Spleen (tissue), 7 donors: ENCODE data around the gene RABAC1.

ENCODE experiments used
- POLR2AphosphoS5 ChIP-seq, 3 donors: sonication (generic); formaldehyde crosslinking; IDR thresholded peaks; one replicate each; pipeline ENCODE4 v1.5.1; 2017; ENCODE audit warnings: antibody characterized with exemption in 3 of 3
- TF ChIP-seq, protein P1 (sequence below), 11 experiments: fragments of 200-600 bp in 7 of 11; fragments of 450-650 bp in 4 of 11; sonication (generic) in 4 of 11; IDR thresholded peaks in 8 of 11; conservative IDR thresholded peaks in 3 of 11; 1 replicate in 7 of 11; 2 replicates in 4 of 11; pipeline versions ENCODE4 v1.4.0 to v1.8.0; 2016 to 2021; ENCODE audit warnings: antibody characterized with exemption in 11 of 11, inconsistent platforms in 4 of 11, mild to moderate bottlenecking in 1 of 11
- donor health status: DM: no; HTN: no; CAD: no; lungs with moderate emphysema.
- donor health status: DM: no; HTN: no; CAD: no.
- donor health status: DM: no; HTN: no; CAD: no.

- TF ChIP-seq POLR2AphosphoS5 (IDR thresholded peaks at IDR 0.05), result peak in 1 of 3 donors; percentile 3
- TF ChIP-seq, protein P1, sequence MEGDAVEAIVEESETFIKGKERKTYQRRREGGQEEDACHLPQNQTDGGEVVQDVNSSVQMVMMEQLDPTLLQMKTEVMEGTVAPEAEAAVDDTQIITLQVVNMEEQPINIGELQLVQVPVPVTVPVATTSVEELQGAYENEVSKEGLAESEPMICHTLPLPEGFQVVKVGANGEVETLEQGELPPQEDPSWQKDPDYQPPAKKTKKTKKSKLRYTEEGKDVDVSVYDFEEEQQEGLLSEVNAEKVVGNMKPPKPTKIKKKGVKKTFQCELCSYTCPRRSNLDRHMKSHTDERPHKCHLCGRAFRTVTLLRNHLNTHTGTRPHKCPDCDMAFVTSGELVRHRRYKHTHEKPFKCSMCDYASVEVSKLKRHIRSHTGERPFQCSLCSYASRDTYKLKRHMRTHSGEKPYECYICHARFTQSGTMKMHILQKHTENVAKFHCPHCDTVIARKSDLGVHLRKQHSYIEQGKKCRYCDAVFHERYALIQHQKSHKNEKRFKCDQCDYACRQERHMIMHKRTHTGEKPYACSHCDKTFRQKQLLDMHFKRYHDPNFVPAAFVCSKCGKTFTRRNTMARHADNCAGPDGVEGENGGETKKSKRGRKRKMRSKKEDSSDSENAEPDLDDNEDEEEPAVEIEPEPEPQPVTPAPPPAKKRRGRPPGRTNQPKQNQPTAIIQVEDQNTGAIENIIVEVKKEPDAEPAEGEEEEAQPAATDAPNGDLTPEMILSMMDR (IDR thresholded peaks at IDR 0.05 in 8 of 11, conservative IDR thresholded peaks at IDR 0.05 in 3 of 11), result no peak
These were observed 30.9 kb downstream of the RABAC1 start, which contains the start of gene ERFL for GRCh38 chr19:41928221-41928683.
